Measurements from ENCODE around the gene PCSK4. TPM values are rescaled to one million over a fixed set of nuclear protein-coding genes. Genes with fewer than 3 reads are reported as not detected.

Gene PCSK4
- total and polyA plus RNA-seq, 9 of the 15 experiments (the other 6 are each of a cell fraction or from before 2014, with no cell fraction given): 0.01 to 9.1 (median 2.1) TPM; not detected in 1

- CTCF ChIA-PET (ENCODE audit: low intra/inter-chr PET ratio): interaction anchor here (0.6 kb wide), 1 partner anchor 11 kb away, joined by 3 read pairs; no protein-coding TSS in a partner anchor
- H3K9ac ChIP-seq (ENCODE audit: insufficient read depth in 1 of 2, low read depth in 2 of 2, low read length in 2 of 2): peak overlapping the region in 1 of 2 experiments; percentile 14; a peak in 1 of 4 replicates
- in situ Hi-C loops (cut with MboI): no loop called here
- FAIRE-seq (no peak), DNase-seq (ENCODE audit: extremely low read depth in 1 of 4, low spot score in 3 of 4) (no peak), ATAC-seq (no peak)
- H3K9me1 ChIP-seq (ENCODE audit: control insufficient read depth, insufficient read depth, low read length): no peaks in the 10 kb centered on the region
- H3K36me3 ChIP-seq (ENCODE audit: control insufficient read depth, insufficient read depth, low read length): no peaks in the 10 kb centered on the region
- no peak overlapping the region for H3K4me3 ChIP-seq
- no peaks in the 10 kb centered on the region for H3K27me3 ChIP-seq (ENCODE audit: control insufficient read depth in 2 of 2, insufficient read depth in 2 of 2, low read length in 2 of 2)
- H3K9me3 ChIP-seq (replicated peaks; ENCODE audit: control insufficient read depth, insufficient read depth, low read depth, low read length): no peaks in the 10 kb centered on the region
- no peak overlapping the region; the same call in 2 of the 3 replicates for H3K27ac ChIP-seq (ENCODE audit: extremely low read depth, low read depth, low read length)
- peaks cover 6% of the 10 kb centered on the region; the same call in 1 of the 2 replicates for H4K20me1 ChIP-seq (replicated peaks; ENCODE audit: control insufficient read depth, insufficient read depth, low read length)
- H3K4me1 ChIP-seq (replicated peaks in 1 of 2; ENCODE audit: control insufficient read depth in 2 of 2, insufficient read depth in 2 of 2, low read length in 2 of 2): peaks cover 21 to 86% of the 10 kb centered on the region in 2 experiments
- 83% methylated on average over 32 of the region's 37 CpGs for WGBS (ENCODE audit: insufficient coverage, low coverage, missing lambda C conversion rate)
- no peak overlapping the region for H2AFZ ChIP-seq (ENCODE audit: low read depth, low read length)
- POLR2A ChIA-PET: no interaction called here
- BruUV-seq (replicated peaks): no TSS peak
- intact Hi-C loops (cut with micrococcal nuclease): no loop called here
- TF ChIP-seq TEAD4 (IDR thresholded peaks at IDR 0.05; ENCODE audit: low read length) (no peak), TEAD4 (CRISPR knock-in tag; IDR thresholded peaks at IDR 0.05; ENCODE audit: borderline replicate concordance) (no peak), ZSCAN32 (CRISPR knock-in tag; IDR thresholded peaks at IDR 0.05) (no peak), HNRNPK (IDR thresholded peaks at IDR 0.05; ENCODE audit: low read depth, low read length, poor library complexity, severe bottlenecking) (no peak), ETV5 (CRISPR knock-in tag; IDR thresholded peaks at IDR 0.05; ENCODE audit: low read depth) (no peak), SRSF7 (optimal IDR thresholded peaks at IDR 0.05; ENCODE audit: low read depth, low read length) (no peak), SRSF3 (IDR thresholded peaks at IDR 0.05; ENCODE audit: insufficient read depth, low read length) (no peak), THRA (IDR thresholded peaks at IDR 0.05) (no peak), ZBTB9 (CRISPR knock-in tag; IDR thresholded peaks at IDR 0.05) (no peak), NEUROD1 (IDR thresholded peaks at IDR 0.05; ENCODE audit: borderline replicate concordance, low read depth, low read length, partially characterized antibody) (no peak)
- no peak overlapping the region for H3K4me2 ChIP-seq (ENCODE audit: insufficient read depth, low read length)
- H3K79me2 ChIP-seq (ENCODE audit: control insufficient read depth, insufficient read depth, low read length): peaks cover 27% of the 10 kb centered on the region
These were observed 5.1 kb upstream of the PCSK4 start for GRCh38 chr19:1495051-1495798.
